ENCODE measurements around the gene PARP11. TPM values are rescaled to one million over a fixed set of nuclear protein-coding genes. Genes with fewer than 3 reads are reported as not detected.
A peak's percentile ranks its signal among the peaks of the same experiment; 100 is the strongest.

Gene PARP11
- total RNA-seq, 1 experiment from 2014 or later: 11.3 TPM

DNA sequence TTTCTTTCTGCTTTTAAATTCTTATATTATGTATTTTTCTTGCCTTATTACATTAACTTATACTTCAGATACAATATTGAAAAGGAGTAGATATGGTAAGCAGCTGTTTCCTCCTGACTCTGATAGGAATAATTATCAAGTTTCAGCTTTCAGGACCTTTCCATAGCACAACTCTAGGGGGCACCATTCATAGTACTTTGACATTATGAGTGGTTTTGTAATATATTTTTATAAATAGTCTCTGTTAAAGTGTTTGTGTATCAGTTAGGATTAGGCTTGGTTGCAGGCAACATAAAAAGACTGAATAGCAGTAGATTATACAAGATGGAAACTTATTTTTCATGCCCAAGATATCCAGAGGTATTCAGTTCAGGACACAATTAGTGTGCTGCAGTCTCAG lies 27.9 kb upstream of the PARP11 start:
- H2BK15ac ChIP-seq (ENCODE audit: low read depth, low read length): no peak overlapping the region
- H3K79me1 ChIP-seq (ENCODE audit: insufficient read depth, low read depth, low read length, poor library complexity, severe bottlenecking): no peaks in the 10 kb centered on the region
- H2BK120ac ChIP-seq (ENCODE audit: low read depth, low read length, poor library complexity, severe bottlenecking): no peak overlapping the region
- Mint-ChIP-seq H3K4me3 (no peak overlapping the region), H3K4me1 (peaks cover 6 to 9% of the 10 kb centered on the region in 2 experiments), H3K9me3 (no peaks in the 10 kb centered on the region; a peak in 1 of 5 replicates), H3K27ac (no peak overlapping the region), H3K36me3 (ENCODE audit: insufficient read depth in 1 of 3, low read depth in 3 of 3) (no peaks in the 10 kb centered on the region), H3K27me3 (ENCODE audit: low read depth) (no peaks in the 10 kb centered on the region)
- no peak overlapping the region for H3K23ac ChIP-seq (ENCODE audit: insufficient read length, low read depth, low read length)
- H2AFZ ChIP-seq (ENCODE audit: low read length): no peak overlapping the region
- H2BK20ac ChIP-seq (ENCODE audit: low read depth, low read length, poor library complexity, severe bottlenecking): no peak overlapping the region
- H3K9me3 ChIP-seq (ENCODE audit: control insufficient read depth, low read depth, low read length): no peaks in the 10 kb centered on the region
- no peak overlapping the region for H3K4ac ChIP-seq (ENCODE audit: low read depth, low read length)
- peak; percentile 70 for TF ChIP-seq CTCF (conservative IDR thresholded peaks at IDR 0.05)
- no peak overlapping the region for H3T11ph ChIP-seq (ENCODE audit: low read length)
- H3K79me2 ChIP-seq (ENCODE audit: insufficient read depth, low read length): no peaks in the 10 kb centered on the region
- H2BK12ac ChIP-seq (ENCODE audit: insufficient read length, low read depth, low read length): no peak overlapping the region
- H3K9ac ChIP-seq (ENCODE audit: extremely low read depth, insufficient read length, low read length): no peak overlapping the region
- no peak overlapping the region for H3K14ac ChIP-seq (ENCODE audit: insufficient read depth, low read length)
- H3K4me2 ChIP-seq (ENCODE audit: insufficient read depth, insufficient read length, low read length): no peak overlapping the region
- no peaks in the 10 kb centered on the region for H3K27me3 ChIP-seq (ENCODE audit: insufficient read depth, low read length)
- H4K5ac ChIP-seq (ENCODE audit: insufficient read length, low read depth, low read length): no peak overlapping the region
- no peak overlapping the region for H3K56ac ChIP-seq (ENCODE audit: insufficient read length, low read depth, low read length)
- no peaks in the 10 kb centered on the region for H3K4me1 ChIP-seq (ENCODE audit: insufficient read depth, low read length)
- H4K91ac ChIP-seq (ENCODE audit: insufficient read length, low read depth, low read length): no peak overlapping the region
- no peak overlapping the region for H2AK5ac ChIP-seq (ENCODE audit: insufficient read length, low read length)
- no peaks in the 10 kb centered on the region for H3K23me2 ChIP-seq (ENCODE audit: insufficient read length, low read depth, low read length, poor library complexity, severe bottlenecking)
- DNase-seq: no peak
- no peak overlapping the region for H2BK5ac ChIP-seq (ENCODE audit: insufficient read length, low read length)
- no peak overlapping the region for H3K18ac ChIP-seq (ENCODE audit: insufficient read length, low read depth, low read length)
- no peak overlapping the region for H3K27ac ChIP-seq (ENCODE audit: insufficient read length, low read depth, low read length)
- H4K8ac ChIP-seq (replicated peaks; ENCODE audit: insufficient read length, low read depth, low read length): no peak overlapping the region
- no peaks in the 10 kb centered on the region for H4K20me1 ChIP-seq (ENCODE audit: control insufficient read depth, insufficient read depth, insufficient read length)

All from H9 (cell line).